ENCODE results near the gene PPFIBP2.

The PPFIBP2 gene

DNA sequence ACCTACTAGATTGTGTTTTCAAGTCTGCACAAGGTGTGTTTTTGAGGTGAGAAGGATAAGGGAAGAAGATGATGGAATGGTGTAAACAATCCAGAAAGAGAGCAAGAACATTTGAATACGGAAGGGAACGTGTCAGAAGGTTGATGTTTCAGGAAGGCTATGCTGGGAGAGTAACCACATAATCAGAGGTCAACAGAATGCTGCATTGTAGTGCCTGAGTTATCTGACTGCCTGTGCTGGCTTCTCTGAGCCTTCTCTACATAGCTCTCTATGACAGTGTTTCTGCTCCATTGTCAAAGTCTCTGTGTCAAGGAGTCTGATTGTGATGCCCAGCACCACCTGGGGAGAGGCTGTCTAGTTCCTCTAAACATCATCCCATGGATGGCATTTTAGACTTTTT is 85.4 kb downstream of the PPFIBP2 start:
- DNase-seq (ENCODE audit: low read depth, low spot score), result no peak

DNA sequence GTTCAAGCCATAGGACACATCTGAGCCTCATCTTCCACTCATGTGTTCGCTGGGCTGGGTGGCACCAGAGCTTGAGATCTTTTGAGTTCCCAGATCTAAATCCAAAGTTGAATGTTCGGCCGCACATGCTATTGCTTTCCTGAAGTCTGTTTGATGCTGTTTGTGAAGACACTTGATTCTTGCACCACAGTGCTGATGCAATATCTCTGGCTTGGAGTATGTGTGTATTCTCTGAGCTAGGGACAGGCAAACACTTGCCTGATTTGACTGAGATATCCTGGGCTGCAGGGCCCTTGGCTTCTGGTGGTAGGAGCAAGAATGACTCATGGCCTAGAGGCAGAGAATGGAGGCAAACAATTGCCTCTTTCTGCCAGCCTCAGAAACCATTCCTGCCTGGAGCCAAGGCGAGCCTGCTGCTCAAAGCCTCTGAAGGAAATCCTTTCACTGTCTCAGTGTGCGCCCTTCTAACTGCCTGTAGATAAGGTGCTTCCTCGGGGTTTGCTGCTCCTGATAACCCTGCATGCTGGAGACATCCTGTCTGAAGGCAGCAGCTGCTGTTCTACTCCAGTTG is 86.5 kb downstream of the PPFIBP2 start:
- peak; percentile 94 for DNase-seq (ENCODE audit: low read depth, low spot score)

DNA sequence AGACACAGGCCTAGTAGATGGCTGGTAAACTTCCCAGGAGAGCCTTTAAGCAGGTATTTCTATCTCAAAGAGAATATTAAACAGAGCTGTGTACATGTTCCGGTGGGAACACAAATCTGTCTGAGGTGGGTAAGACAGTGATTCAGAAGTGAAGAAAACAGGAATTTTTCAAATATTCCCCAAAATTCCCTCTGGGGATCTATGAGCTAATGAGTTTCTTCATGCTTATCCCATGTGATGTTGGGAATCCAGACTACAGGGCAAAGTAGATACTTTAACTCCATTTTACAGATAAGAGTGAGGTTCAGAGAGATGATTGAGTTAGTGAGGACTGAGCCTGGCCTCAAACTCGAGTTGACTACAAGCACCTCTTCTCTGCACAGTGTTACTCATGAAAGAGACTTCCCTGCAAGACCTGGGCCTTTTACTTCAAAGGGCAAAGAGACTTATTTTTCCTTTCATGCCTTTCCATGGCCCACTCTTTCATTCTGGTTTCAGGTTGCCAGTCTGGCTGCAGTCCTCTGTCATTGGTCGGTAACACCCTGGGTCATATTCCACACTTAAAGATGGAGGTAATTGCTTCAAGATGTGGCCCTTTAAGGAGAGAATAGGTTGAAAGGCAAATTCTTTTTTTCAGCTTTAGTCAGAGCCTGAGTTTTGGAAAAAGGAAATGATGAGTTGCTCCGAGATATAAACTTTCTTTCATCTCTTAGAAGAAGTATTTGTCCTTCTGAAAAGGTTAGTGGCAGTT is 89.4 kb downstream of the PPFIBP2 start:
- peak; percentile 13 for DNase-seq (ENCODE audit: low read depth, low spot score)

DNA sequence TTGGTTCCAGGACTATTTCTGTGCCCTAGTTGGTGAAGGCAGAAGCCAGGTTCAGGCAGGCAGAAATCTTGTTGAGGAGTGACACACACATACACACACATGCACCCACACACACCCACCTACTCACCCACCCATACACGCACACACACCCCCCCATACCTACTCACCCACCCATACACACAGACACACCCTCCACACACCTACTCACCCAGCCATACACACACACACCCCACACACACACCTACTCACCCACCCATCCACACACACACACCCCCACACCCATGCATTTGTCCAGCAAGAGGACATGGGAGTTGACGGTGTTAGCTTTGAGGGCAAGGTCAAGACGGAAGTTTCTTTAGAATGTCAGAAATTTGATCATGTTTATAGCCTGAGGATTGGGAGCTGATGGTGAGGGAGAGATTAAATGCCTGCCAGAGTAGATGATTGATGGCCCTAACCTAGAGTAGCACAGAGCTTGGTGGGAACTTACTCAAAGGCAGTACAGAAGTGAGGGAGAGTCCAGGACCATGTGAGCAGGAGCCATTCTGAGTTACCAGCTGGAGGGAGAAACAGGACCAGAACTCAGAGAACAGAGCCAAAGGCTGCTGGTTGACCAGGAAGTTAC is 90.6 kb downstream of the PPFIBP2 start:
- DNase-seq (ENCODE audit: low read depth, low spot score), result no peak

DNA sequence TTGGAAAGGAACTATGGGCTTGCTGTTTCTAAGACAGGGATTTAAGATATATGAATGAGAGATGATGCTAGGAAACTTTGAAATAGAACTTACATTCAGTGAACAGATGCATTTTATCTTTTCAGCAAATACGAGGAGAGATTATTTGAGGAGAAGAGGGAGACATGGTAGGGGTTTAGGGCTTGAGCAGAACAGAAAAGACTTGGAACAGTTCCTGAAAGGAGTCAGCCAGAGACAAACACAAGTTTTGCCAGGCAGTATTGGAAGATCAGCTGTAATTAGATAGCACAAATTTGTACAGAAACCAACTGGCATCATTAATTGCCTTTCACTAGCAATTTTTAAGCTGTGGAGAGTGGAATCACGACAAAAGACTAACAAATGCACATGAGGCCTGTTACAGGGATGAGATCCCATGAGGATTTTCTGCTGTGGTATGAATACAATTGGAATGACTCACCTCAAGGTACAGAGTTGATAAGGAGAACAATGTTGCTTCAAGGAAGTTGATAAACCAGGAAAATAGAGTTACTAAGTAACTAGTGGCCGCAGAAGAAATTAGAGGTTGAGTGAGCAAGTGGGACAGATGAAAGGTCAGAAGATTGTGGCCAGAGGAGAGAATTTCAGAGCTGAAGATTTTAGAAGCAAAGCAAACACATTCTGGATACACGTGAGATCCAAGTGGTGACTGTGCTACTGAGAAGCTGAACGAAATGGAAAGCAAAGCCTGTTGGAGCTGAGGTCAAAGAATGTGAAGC is 91.6 kb downstream of the PPFIBP2 start:
- DNase-seq (ENCODE audit: low read depth, low spot score), result no peak

DNA sequence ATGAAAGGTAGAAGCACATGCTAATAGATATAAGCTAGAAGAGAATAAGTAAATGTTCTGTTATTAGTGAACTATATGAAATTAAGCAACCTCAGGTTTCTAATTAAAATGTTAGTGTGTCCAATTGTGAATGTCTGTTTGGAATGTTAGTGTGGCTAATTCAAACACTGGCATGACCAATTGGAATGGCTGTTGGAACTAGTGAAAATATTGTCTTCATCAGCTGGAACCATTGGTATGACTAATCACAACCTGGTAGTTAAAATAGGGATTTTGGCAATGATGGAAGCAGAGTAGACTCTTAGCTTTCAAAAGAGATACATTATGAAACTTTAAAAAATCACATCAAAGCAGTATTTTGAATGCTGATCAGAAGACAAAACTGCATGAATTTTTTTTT is 92.7 kb downstream of the PPFIBP2 start:
- DNase-seq (ENCODE audit: low read depth, low spot score), result no peak

DNA sequence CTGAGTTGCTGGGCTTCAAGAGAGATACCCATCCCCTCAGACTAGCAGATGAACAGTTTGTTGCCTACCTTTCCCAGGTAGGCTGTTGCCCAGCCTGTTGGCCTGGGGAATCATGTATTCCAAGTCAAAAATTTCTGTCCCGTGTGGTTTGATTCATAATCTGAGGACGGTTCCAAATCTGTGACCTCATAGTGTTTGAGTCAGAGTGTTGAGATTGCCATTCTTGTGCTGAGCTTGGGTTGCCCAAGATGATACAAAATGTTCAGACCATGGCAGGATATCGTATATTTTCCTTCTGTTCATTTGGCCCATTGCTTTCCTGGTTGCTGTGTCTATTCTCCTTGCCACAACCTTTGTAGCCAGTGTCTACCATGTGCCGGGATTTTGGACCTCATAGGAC is 95.2 kb downstream of the PPFIBP2 start:
- no peak for DNase-seq (ENCODE audit: low read depth, low spot score)

DNA sequence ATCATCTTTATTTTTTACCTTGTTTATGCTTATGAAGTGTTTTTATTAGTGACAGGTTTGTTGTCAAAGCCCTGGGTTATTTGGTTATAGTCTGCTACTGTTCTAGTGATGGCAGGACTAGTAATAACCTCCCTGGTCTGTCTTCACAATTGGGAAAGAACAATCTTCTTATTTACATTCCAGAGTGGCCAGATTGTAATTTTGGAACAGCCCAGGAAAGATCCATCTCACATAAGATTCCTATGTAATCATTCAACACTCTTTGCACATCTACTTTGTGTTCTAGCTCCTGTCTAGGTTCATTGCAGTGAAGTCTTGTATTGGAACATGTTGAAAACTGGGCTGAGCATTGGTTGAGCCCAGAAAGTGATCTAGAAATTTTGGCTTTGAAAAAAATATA is 95.7 kb downstream of the PPFIBP2 start:
- no peak for DNase-seq (ENCODE audit: low read depth, low spot score)

DNA sequence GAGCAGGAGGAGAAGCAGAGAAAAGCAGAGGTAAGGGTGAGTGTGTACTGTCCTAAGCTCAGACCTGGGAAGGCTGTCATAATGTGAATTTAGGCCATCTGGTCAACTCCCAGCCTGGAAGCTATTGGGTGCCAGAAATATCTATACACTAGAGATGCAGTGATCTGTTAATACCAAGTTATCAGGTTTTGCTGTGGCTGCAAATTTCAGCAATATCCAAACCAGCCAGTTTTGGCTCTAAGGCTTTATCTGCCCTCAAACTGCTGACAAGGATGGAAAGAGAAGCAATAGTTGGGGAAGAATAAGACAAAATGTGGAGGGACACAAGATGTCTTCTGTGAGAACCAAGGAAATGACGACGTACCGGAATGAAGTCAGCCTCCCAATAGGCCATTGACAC is 96.6 kb downstream of the PPFIBP2 start:
- no peak for DNase-seq (ENCODE audit: low read depth, low spot score)

DNA sequence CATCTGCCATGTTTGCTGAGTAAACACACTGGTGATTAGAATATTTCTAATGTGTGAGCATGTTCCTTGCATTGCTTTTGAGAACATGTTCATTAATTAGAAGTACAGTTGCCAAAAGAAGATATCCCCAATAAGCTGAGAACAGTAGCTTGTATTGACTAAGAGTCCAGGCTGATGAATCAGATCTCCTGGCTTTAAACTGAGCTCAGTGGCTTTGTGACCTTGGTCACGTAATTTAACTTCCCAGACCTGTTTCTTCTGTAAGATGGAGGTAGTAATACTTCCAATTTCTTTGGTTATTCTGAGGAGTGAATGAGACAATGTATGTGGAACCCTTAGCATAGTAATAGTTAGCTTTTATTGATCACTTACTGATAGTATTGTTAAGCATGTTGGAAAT is 97.6 kb downstream of the PPFIBP2 start:
- DNase-seq (ENCODE audit: low read depth, low spot score), result no peak

DNA sequence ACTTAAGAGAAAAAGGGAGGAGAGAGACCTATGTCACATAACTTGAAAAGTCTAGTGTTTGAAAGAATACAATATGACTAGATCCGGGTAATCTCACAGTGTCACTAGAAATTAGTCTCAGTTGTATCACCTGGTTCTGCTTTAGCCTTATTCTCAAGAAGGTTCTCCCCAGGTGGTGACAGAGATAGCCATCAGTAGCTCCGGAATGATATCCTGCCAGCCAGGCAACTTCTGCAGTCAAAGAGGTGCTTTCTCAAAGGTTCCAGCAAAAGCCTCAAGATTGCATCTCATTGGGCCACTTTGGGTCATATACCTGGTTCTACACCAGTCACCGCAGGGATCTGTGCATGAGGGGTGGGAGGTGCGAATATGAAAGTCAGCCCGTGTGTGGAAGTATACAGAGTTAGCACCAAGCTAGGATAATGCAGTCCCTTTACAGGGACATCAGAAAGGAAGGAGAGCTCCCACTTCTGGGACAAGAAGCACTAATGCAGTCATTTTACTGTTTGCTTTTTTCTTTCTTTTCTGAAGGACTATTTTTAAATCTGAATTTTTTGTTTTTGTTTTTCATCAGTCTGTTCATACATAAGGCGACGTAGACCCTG is 98.4 kb downstream of the PPFIBP2 start:
- DNase-seq (ENCODE audit: low read depth, low spot score), result peak; percentile 40

DNA sequence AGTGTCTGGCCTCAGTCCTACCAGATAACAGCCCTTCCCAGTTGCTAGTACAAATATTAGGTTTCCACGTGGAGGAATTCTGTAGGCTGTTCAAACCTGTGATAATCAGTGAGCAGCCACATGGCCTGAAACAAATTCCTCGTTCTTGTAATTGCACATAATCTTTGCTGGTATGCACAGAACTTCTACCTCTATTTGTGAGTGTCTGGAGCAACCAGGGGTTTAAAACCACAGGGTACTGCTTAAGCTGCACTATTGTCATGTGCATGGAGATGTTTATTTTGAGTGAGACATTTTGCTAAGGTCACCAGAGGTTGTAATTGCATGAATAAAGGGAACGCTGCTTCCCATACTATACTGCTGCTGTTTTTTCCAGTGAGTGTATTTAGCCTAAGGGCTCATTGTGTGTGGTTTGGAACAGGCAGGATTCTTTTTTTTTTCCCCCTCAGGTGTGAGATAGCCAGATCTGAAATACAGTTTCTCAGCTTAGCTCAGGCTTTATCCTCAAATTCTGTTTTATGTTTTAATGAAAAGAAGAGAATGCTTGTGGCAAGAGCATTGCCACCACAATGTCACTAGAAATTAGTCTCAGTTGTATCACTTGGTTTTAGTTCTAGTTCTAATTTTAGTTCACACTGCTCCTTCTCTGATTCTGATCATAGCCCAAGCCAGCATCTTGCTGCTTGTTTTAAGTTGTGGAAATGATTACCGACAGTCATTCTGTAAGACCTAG is 99.0 kb downstream of the PPFIBP2 start:
- DNase-seq (ENCODE audit: low read depth, low spot score), result peak; percentile 31

DNA sequence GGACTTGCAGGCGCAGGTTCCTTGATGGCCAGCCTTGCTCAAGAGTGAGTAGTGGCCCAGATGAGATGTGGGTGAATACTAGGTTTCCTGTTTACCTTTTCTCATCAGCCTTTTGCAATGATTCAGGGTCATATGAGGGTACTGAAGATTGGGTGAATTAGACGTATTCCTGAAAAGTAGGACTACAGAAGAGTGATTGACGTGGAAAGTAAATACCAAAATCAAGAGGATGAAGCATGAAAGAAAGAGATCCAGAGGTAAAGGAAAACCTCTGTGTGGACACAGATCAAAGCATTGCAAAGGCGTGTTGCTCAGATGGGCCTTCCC is 99.6 kb downstream of the PPFIBP2 start:
- DNase-seq (ENCODE audit: low read depth, low spot score), result no peak

DNA sequence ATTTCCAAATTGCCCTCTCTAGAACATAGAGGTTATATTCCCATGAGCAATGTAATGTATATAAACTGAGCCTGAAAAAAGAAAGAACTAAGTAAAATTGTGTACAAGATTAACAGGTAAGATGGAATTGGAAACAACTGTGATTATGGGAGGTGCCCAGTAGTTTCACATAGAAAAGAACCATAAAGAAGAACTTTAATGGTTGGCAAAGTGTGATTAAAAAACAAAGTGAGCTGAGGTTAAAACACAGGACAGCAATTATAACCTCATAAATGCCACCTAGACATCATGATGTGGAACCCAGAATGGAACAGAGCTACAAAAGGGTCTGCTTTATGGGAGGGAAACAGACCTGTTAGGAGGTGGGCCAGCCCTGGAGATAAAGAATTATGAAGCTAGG is 100.9 kb downstream of the PPFIBP2 start:
- DNase-seq (ENCODE audit: low read depth, low spot score), result no peak

DNA sequence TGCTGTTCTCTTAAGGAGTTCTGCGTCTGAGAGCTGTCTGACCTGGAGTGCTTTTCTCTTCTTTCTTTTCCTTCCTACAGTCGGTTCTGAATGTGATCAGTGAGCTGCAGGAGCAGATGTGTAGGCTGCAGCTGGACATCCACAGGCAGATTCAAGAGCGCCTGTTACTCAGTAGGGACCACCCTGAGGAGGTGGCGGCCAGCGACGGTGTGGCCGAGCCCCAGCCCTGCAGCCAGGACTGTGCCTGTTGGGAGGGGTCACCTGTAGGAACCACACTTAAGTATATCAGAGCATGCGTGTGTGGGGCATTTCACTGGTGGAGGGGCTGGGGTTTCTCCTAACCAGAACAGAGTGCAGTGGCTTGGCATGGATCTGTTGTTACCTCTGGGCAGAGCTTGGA is 103.2 kb downstream of the PPFIBP2 start:
- DNase-seq (ENCODE audit: low read depth, low spot score), result no peak

DNA sequence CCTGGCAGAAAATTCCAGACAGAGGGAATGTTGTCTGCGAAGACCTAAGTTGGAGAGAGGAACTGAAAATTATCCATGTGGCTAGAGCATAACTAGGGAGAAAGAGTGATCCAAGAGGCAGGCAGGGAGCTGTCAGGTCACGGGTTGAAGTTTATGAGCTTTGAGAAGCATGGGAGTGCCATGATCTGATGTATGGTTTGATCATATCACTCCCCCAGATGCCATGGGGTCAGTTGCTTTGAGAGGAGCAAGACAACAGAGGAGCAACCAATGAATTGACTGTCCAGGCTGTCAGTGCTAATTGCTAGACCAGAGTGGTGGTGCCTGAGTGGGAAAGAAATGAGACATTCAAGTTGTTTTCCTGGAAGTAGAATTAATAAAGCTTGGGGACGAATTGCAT is 105.5 kb downstream of the PPFIBP2 start:
- no peak for DNase-seq (ENCODE audit: low read depth, low spot score)

DNA sequence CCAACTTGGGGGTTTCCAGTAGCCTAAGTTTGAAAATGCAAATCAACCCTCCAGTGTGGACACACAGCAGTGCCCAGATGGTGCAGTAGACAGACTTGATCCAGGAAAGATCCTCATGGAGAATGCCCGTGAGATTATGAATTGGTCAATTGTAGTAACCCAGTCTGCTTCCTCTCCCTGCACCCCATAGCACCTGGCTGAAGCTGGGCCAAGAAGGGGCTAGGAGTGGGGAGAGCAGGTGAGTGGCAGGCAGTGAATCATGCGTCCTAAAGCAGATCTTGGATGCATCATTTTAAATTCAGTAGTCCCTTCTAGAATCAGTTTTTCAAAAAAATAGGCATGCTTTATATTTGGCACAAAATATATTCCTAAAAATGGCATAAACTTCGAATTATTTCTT is 107.3 kb downstream of the PPFIBP2 start:
- DNase-seq (ENCODE audit: low read depth, low spot score), result no peak

DNA sequence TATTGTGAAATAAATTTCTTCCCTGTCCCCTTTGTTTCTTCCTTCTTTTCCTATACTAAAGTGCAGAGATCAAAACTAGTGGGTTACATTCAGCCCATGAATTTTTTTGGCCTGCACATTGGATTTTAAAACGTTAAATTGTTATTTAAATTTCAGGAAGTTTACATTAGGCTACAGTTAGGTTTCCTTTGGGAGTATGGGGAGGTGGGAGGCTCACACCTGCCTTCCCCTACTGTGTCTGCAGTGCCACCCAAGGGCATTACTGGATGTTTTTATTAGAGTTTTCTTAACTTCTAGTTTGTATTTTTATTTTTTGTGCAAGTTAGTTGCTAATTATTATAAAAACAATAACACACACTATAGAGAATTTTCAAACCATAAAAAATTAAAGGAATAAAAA is 107.8 kb downstream of the PPFIBP2 start:
- no peak for DNase-seq (ENCODE audit: low read depth, low spot score)

DNA sequence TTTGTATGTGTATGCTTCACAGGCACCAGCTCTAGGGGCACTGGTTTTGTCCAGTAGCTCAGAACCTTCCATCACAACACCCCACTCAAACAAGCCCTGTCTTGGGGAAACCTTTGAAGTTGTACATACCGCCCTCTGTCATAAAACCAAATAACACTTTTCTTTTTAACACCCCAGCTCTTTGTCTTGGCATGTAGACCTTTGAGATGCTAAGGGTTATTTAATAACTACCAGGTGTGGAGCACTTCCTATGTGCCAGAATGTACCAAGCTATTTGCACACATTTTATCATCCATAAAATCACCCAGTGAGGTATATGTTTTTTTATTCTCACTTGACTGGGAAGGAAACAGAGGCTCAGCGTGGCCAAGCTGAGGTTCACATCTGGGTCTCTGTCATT is 108.9 kb downstream of the PPFIBP2 start:
- no peak for DNase-seq (ENCODE audit: low read depth, low spot score)

DNA sequence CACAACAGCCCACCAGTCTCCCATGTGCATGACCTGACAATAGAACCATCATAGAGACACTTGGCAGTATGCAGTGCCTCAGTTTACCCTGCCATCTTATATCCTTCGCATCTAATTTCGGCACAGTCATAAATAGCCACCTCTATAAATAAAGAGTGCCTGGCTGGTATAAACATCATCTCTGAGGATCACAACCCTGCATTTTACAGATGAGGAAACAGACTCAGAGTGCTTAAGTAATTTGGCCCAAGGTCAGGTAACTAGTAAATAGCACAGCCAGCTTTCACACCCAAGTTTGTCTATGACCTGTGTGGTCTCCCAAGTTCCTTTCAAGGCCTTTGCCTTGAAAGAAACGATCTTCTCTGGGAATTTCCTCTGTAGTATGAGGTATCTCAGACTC is 114.9 kb downstream of the PPFIBP2 start:
- no peak for DNase-seq (ENCODE audit: low read depth, low spot score)

DNA sequence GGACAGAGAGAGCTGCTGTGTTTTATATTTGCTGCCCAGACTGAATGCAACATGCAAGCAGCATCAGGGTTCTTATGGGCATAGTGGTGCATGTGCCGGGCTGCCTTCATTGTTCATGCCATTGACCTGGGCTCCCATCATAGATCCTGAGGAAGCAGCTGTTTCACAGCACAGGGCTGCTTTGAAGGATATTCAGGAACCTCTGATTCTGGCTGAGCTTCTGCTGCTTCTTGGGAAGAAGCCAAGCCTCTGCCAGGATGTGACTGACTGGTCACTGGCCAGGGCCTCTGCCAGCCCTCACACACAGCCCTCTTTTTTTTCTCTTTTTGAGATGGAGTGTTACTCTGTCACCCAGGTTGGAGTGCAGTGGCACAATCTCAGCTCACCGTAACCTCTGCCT is 116.2 kb downstream of the PPFIBP2 start:
- no peak for DNase-seq (ENCODE audit: low read depth, low spot score)

DNA sequence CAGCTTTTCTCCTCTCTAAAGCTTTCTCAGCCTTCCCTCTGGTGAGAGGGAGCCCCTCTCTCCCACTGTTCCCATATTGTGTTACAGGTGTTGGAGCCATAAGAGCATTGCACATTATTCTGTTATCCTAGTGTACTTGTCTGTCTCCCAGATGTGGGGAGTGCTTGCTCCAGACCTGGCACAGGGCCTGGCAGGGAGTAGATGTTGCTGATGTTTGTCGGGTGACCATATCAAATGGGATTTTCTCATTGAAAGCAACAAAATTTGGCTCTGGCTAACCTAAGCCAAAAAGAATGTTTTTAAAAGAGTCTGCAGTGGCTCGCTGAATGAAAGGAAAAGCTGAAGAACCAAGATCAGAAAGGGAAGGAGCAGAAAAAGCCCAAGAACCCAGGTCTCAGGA is 118.4 kb downstream of the PPFIBP2 start:
- no peak for DNase-seq (ENCODE audit: low read depth, low spot score)
